ENCODE results near the gene DECR2.

Gene DECR2

DNA sequence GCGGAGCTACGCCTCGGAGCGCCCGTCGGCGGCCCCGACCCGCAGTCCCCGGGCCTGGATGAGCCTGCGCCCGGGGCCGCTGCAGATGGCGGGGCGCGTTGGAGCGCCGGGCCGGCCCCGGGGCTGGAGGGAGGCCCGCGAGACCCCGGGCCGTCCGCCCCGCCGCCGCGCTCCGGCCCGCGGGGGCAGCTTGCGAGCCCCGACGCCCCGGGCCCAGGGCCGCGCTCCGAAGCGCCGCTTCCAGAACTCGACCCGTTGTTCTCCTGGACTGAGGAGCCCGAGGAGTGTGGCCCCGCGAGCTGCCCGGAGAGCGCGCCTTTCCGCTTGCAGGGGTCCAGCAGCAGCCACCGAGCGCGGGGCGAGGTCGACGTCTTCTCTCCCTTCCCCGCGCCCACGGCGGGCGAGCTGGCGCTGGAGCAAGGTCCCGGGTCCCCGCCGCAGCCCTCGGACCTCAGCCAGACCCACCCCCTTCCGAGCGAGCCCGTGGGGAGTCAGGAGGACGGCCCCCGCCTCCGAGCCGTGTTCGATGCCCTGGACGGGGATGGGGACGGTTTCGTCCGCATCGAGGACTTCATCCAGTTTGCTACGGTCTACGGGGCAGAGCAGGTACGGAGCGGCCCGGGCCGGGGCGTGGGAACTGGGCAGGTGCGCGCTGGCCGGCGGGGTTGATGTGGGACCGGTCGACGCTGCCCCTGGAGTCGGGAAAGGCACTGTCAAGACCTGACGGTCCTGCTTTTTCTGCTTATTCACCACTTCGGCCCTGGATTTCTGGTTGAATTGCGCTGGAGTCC, 24.6 kb downstream of the DECR2 start:
- H3K27ac ChIP-seq (ENCODE audit: low read depth, low read length): no peak overlapping the region
- H3K36me3 ChIP-seq (ENCODE audit: low read length): no peaks in the 10 kb centered on the region
- peak overlapping the region; percentile 68 for H3K9ac ChIP-seq (ENCODE audit: low read length)
- no peaks in the 10 kb centered on the region for H3K9me2 ChIP-seq (replicated peaks; ENCODE audit: insufficient read depth, low read length)
- H3K9me3 ChIP-seq (ENCODE audit: insufficient read depth, low read length): no peaks in the 10 kb centered on the region
- no peak for TF ChIP-seq EZH2phosphoT487 (conservative IDR thresholded peaks at IDR 0.05; ENCODE audit: low read length)
- TF ChIP-seq, protein P1, sequence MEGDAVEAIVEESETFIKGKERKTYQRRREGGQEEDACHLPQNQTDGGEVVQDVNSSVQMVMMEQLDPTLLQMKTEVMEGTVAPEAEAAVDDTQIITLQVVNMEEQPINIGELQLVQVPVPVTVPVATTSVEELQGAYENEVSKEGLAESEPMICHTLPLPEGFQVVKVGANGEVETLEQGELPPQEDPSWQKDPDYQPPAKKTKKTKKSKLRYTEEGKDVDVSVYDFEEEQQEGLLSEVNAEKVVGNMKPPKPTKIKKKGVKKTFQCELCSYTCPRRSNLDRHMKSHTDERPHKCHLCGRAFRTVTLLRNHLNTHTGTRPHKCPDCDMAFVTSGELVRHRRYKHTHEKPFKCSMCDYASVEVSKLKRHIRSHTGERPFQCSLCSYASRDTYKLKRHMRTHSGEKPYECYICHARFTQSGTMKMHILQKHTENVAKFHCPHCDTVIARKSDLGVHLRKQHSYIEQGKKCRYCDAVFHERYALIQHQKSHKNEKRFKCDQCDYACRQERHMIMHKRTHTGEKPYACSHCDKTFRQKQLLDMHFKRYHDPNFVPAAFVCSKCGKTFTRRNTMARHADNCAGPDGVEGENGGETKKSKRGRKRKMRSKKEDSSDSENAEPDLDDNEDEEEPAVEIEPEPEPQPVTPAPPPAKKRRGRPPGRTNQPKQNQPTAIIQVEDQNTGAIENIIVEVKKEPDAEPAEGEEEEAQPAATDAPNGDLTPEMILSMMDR (IDR thresholded peaks at IDR 0.05; ENCODE audit: insufficient read depth, low read length, poor library complexity, severe bottlenecking): no peak
- no peak overlapping the region for H2AFZ ChIP-seq (ENCODE audit: low read depth, low read length, severe bottlenecking)
- peaks cover 3% of the 10 kb centered on the region; the same call in 1 of the 2 replicates for H4K20me1 ChIP-seq (ENCODE audit: low read depth, low read length)
- peaks cover 21% of the 10 kb centered on the region for H3K79me2 ChIP-seq (ENCODE audit: insufficient read depth, low read length)
- H3K27me3 ChIP-seq (ENCODE audit: low read length): no peaks in the 10 kb centered on the region
- H3K4me3 ChIP-seq (ENCODE audit: insufficient read depth, low read length, poor library complexity, severe bottlenecking): peak overlapping the region; percentile 60
- peak overlapping the region; percentile 65 for H3K4me2 ChIP-seq (ENCODE audit: low read depth, low read length, poor library complexity, severe bottlenecking)
- 0 out of 2 replicates have a peak, but pooled peaks cover 8% of the 10 kb centered on the region for H3F3A ChIP-seq (ENCODE audit: insufficient read depth)

DNA sequence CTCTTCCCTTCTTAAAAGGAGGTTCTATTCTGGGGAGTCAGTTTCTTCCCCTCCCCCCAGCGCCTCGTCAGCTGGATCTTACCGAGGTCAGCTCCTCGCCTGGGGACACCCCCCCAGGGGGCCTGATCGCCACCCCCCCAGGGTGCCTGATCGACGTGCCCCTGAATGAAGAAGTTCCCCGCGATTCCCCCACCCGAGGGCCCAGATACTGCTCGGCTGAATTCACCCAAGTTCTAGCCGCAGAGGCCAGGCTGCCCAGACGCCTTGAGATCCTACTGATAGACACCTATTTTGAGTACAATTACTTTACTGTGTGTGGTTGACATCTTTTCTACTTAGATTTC, 25.2 kb downstream of the DECR2 start:
- peak overlapping the region; percentile 60 for H3K4me3 ChIP-seq (ENCODE audit: insufficient read depth, low read length, poor library complexity, severe bottlenecking)
- peaks cover 3% of the 10 kb centered on the region; the same call in 1 of the 2 replicates for H4K20me1 ChIP-seq (ENCODE audit: low read depth, low read length)
- H3K9ac ChIP-seq (ENCODE audit: low read length): peak overlapping the region; percentile 68
- H3K27me3 ChIP-seq (ENCODE audit: low read length): no peaks in the 10 kb centered on the region
- no peaks in the 10 kb centered on the region for H3K9me3 ChIP-seq (ENCODE audit: insufficient read depth, low read length)
- H3K4me2 ChIP-seq (ENCODE audit: low read depth, low read length, poor library complexity, severe bottlenecking): peak overlapping the region; percentile 65
- H2AFZ ChIP-seq (ENCODE audit: low read depth, low read length, severe bottlenecking): no peak overlapping the region
- H3K36me3 ChIP-seq (ENCODE audit: low read length): no peaks in the 10 kb centered on the region
- no peaks in the 10 kb centered on the region for H3K9me2 ChIP-seq (replicated peaks; ENCODE audit: insufficient read depth, low read length)
- peaks cover 22% of the 10 kb centered on the region for H3K79me2 ChIP-seq (ENCODE audit: insufficient read depth, low read length)
- no peak overlapping the region for H3K27ac ChIP-seq (ENCODE audit: low read depth, low read length)
- H3F3A ChIP-seq (ENCODE audit: insufficient read depth): 0 out of 2 replicates have a peak, but pooled peaks cover 8% of the 10 kb centered on the region
- TF ChIP-seq, protein P1 (IDR thresholded peaks at IDR 0.05; ENCODE audit: insufficient read depth, low read length, poor library complexity, severe bottlenecking): no peak
- TF ChIP-seq EZH2phosphoT487 (conservative IDR thresholded peaks at IDR 0.05; ENCODE audit: low read length): no peak

DNA sequence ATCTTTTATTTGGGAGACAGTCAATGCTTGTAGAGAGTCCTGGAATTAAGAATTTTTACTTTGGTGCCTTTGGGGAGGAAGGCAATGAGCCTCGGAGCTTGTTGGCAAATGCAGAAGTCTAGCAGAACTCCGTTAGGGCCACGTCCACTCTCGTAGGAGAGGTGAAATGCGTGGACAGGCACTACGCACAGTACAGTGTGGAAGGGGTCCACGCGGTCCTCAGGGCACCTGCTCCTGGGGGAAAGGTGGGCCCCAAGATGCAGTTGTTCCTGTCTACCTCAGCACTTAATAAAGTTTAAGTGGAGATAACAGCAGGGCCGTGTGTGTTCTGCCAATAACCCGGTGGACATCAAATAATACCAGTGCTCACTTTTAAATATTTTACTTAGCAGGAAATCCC, 25.6 kb downstream of the DECR2 start:
- Histone ChIP-seq H3F3A (ENCODE audit: insufficient read depth) (0 out of 2 replicates have a peak, but pooled peaks cover 8% of the 10 kb centered on the region), H2AFZ (ENCODE audit: low read depth, low read length, severe bottlenecking) (no peak overlapping the region), H3K27ac (ENCODE audit: low read depth, low read length) (no peak overlapping the region), H4K20me1 (ENCODE audit: low read depth, low read length) (peaks cover 3% of the 10 kb centered on the region; the same call in 1 of the 2 replicates), H3K9me2 (replicated peaks; ENCODE audit: insufficient read depth, low read length) (no peaks in the 10 kb centered on the region), H3K9ac (ENCODE audit: low read length) (peak overlapping the region; percentile 68), H3K36me3 (ENCODE audit: low read length) (no peaks in the 10 kb centered on the region), H3K27me3 (ENCODE audit: low read length) (no peaks in the 10 kb centered on the region), H3K4me2 (ENCODE audit: low read depth, low read length, poor library complexity, severe bottlenecking) (peak overlapping the region; percentile 65), H3K9me3 (ENCODE audit: insufficient read depth, low read length) (no peaks in the 10 kb centered on the region), H3K79me2 (ENCODE audit: insufficient read depth, low read length) (peaks cover 22% of the 10 kb centered on the region), H3K4me3 (ENCODE audit: insufficient read depth, low read length, poor library complexity, severe bottlenecking) (peak overlapping the region; percentile 60)
- no peak for TF ChIP-seq EZH2phosphoT487 (conservative IDR thresholded peaks at IDR 0.05; ENCODE audit: low read length)
- TF ChIP-seq, protein P1 (IDR thresholded peaks at IDR 0.05; ENCODE audit: insufficient read depth, low read length, poor library complexity, severe bottlenecking): no peak

Measured in SU-DHL-6 (cell line).